Panc1 (cell line): Measurements from ENCODE around the gene NMNAT3. TPM values are rescaled to one million over a fixed set of nuclear protein-coding genes. Genes with fewer than 3 reads are reported as not detected.

Source experiments
- ATAC-seq: fragments of 200-7000 bp; cut with Tn5 transposase; 2 replicates; pipeline ENCODE4 v1.9.1; 2020; ENCODE audit warnings: mild to moderate bottlenecking, moderate library complexity
- BruUV-seq: library from RNA; stranded (reverse); fragments of 400-500 nt; replicated peaks from 2 replicates; lab custom pipeline; 2021; lab: Mats Ljungman, UMichigan
- CTCF ChIA-PET: fragments of 300-600 bp; sonication (Branson Sonifier 250); formaldehyde crosslinking; loops from one replicate; lab custom pipeline; 2022; ENCODE audit warnings: antibody characterized with exemption; lab: Charles Lee
- POLR2A ChIA-PET: fragments of 300-600 bp; sonication (Branson Sonifier 250); formaldehyde crosslinking; loops from one replicate; lab custom pipeline; 2022; ENCODE audit warnings: antibody characterized with exemption; lab: Charles Lee
- DNase-seq: peaks from one replicate; pipeline ENCODE4 v3.0.0-alpha.2; 2010; ENCODE audit warnings: low read depth, low spot score
- H3K27ac ChIP-seq: 2 replicates; pipeline ENCODE4 v1.5.1; 2011; ENCODE audit warnings: mild to moderate bottlenecking, low read length, inconsistent platforms
- H3K27me3 ChIP-seq: fragments of 200-500 bp; sonication (Bioruptor generic); 2 replicates; pipeline ENCODE4 v1.6.0; 2014; ENCODE audit warnings: low read length, inconsistent platforms; ENCODE audit not compliant: control insufficient read depth, insufficient read depth
- H3K36me3 ChIP-seq: fragments of 200-500 bp; sonication (Bioruptor generic); 2 replicates; pipeline ENCODE4 v1.5.1; 2014; ENCODE audit warnings: inconsistent platforms, mild to moderate bottlenecking, low read length, moderate library complexity; ENCODE audit not compliant: control insufficient read depth, insufficient read depth
- H3K4me1 ChIP-seq: 2 replicates; pipeline ENCODE4 v1.5.1; 2011; ENCODE audit warnings: inconsistent platforms, mild to moderate bottlenecking, low read length, moderate library complexity; ENCODE audit not compliant: control insufficient read depth, insufficient read depth
- H3K4me3 ChIP-seq, 2 experiments: 2 replicates each; pipeline ENCODE4 v1.5.1; 2011 to 2012; ENCODE audit warnings: low read depth in 2 of 2, low read length in 2 of 2, mild to moderate bottlenecking in 2 of 2, inconsistent platforms in 1 of 2, moderate library complexity in 1 of 2
- H3K9me3 ChIP-seq: fragments of 200-500 bp; sonication (Bioruptor generic); 2 replicates; pipeline ENCODE4 v1.5.1; 2014; ENCODE audit warnings: low read depth, mild to moderate bottlenecking, inconsistent platforms, low read length, moderate library complexity; ENCODE audit not compliant: control insufficient read depth, insufficient read depth
- CTCF ChIP-seq: fragments of 450-650 bp; IDR thresholded peaks from 2 replicates; pipeline ENCODE4 v1.5.1; 2017; ENCODE audit warnings: mild to moderate bottlenecking
- POLR2AphosphoS5 ChIP-seq: IDR thresholded peaks from 2 replicates; pipeline ENCODE4 v1.6.1; 2012; ENCODE audit warnings: mild to moderate bottlenecking, low read depth, low read length, moderate library complexity
- REST ChIP-seq, 2 experiments: IDR thresholded peaks; 2 replicates each; pipeline ENCODE4 v1.6.1; 2011 to 2012; ENCODE audit warnings: low read depth in 2 of 2, control low read depth in 1 of 2, low read length in 1 of 2, mild to moderate bottlenecking in 1 of 2, moderate library complexity in 1 of 2; ENCODE audit not compliant: insufficient read depth in 1 of 2
- SIN3A ChIP-seq: IDR thresholded peaks from 2 replicates; pipeline ENCODE4 v1.6.1; 2012; ENCODE audit warnings: low read depth, mild to moderate bottlenecking, low read length, moderate library complexity, borderline replicate concordance; ENCODE audit not compliant: insufficient read depth
- TCF7L2 ChIP-seq: IDR thresholded peaks from 2 replicates; pipeline ENCODE4 v1.6.1; 2011; ENCODE audit warnings: mild to moderate bottlenecking, low read depth, low read length, inconsistent platforms
- in situ Hi-C: cut with HindIII; loops from 2 replicates; pipeline ENCODE4 v1.10.0; 2016; ENCODE audit warnings: low sequenced_read_pairs, low pct_unique_long_range_greater_than_20kb
- intact Hi-C: fragments of 100-400 bp; cut with micrococcal nuclease; formaldehyde crosslinking; loops from one replicate; pipeline ENCODE4 v1.10.0; 2022; ENCODE audit not compliant: unreplicated experiment
- total RNA-seq: library from RNA; stranded (reverse); gene quantifications from one replicate; pipeline ENCODE4 v1.2.1, GENCODE V29; 2021; ENCODE audit not compliant: unreplicated experiment

Gene NMNAT3
- total RNA-seq, 1 experiment from 2014 or later: 1.9 TPM

GRCh38 chr3:139523718-139524117, 154.1 kb downstream of the NMNAT3 start:
- Histone ChIP-seq H3K27ac (no peak overlapping the region), H3K9me3 (no peaks in the 10 kb centered on the region), H3K4me3 (no peak overlapping the region), H3K27me3 (no peaks in the 10 kb centered on the region), H3K4me1 (no peaks in the 10 kb centered on the region), H3K36me3 (no peaks in the 10 kb centered on the region)
- CTCF ChIA-PET: no interaction called here
- POLR2A ChIA-PET: no interaction called here
- DNase-seq (no peak), ATAC-seq (no peak)
- in situ Hi-C loops (no loop called here), intact Hi-C loops (no loop called here)
- BruUV-seq: no TSS peak
- no peak for TF ChIP-seq TCF7L2
- no peak for TF ChIP-seq SIN3A
- no peak for TF ChIP-seq REST (IDR thresholded peaks at IDR 0.05; ENCODE audit: insufficient read depth in 1 of 2, low read depth in 2 of 2, low read length in 1 of 2)
- no peak for TF ChIP-seq CTCF
- no peak for TF ChIP-seq POLR2AphosphoS5

GRCh38 chr3:139523166-139523565, 154.6 kb downstream of the NMNAT3 start:
- ATAC-seq: no peak

More at GRCh38 chr3:139523166-139523565, 154.6 kb downstream of the NMNAT3 start:
- ChIA-PET CTCF (interaction anchor here (0.6 kb wide), 1 partner anchor 301 kb away, joined by 3 read pairs; no protein-coding TSS in a partner anchor), POLR2A (no interaction called here)
- H3K27ac ChIP-seq: no peak overlapping the region
- no peaks in the 10 kb centered on the region for H3K4me1 ChIP-seq
- TF ChIP-seq CTCF: no peak
- TF ChIP-seq SIN3A: no peak
- no peak for TF ChIP-seq REST (IDR thresholded peaks at IDR 0.05; ENCODE audit: insufficient read depth in 1 of 2, low read depth in 2 of 2, low read length in 1 of 2)
- TF ChIP-seq TCF7L2: no peak
- TF ChIP-seq POLR2AphosphoS5: no peak
- H3K4me3 ChIP-seq: no peak overlapping the region
- no TSS peak for BruUV-seq
- DNase-seq: no peak
- H3K27me3 ChIP-seq: no peaks in the 10 kb centered on the region
- no peaks in the 10 kb centered on the region for H3K9me3 ChIP-seq
- H3K36me3 ChIP-seq: no peaks in the 10 kb centered on the region
- intact Hi-C loops (no loop called here), in situ Hi-C loops (no loop called here)
